NCI-H2171 (cell line): ENCODE measurements around the gene GPALPP1.
"Not testable (repeated sequence)": the region's sequence is repeated elsewhere in the genome, so short reads cannot be mapped to it uniquely, and the experiment has no call there.

Source experiments
- DNase-seq: peaks from one replicate; lab custom pipeline; 2025; lab: John Stamatoyannopoulos, UW

Gene GPALPP1

GRCh38 chr13:45063889-45064288 is 74.6 kb downstream of the GPALPP1 start:
- not testable (repeated sequence) for DNase-seq

- DNase-seq, result no peak
Observed at GRCh38 chr13:45064889-45065288, 75.6 kb downstream of the GPALPP1 start.

- DNase-seq, result no peak
Observed at GRCh38 chr13:45068036-45069001, 79.0 kb downstream of the GPALPP1 start.

- DNase-seq, result no peak
Observed at GRCh38 chr13:45073809-45074208, 84.5 kb downstream of the GPALPP1 start.

GRCh38 chr13:45074721-45075120 is 85.4 kb downstream of the GPALPP1 start:
- no peak for DNase-seq

GRCh38 chr13:45078003-45078402 is 88.7 kb downstream of the GPALPP1 start:
- DNase-seq, result no peak
